A549 treated with GW870086 at 1 μM for 4 hours (cell line): ENCODE data around the gene ARSB. TPM values are rescaled to one million over a fixed set of nuclear protein-coding genes. Genes with fewer than 3 reads are reported as not detected.

Experiments used
- total RNA-seq: library from RNA; stranded (reverse); fragments of 200-300 nt; extraction: Qiagen RNA extraction; gene quantifications from 5 replicates; pipeline ENCODE4 v1.2.3, GENCODE V29; 2022; ENCODE audit warnings: low read depth

The ARSB gene
- 7.9 to 9.9 TPM (median 9.1 TPM) in 5 replicates for total RNA-seq

DNA sequence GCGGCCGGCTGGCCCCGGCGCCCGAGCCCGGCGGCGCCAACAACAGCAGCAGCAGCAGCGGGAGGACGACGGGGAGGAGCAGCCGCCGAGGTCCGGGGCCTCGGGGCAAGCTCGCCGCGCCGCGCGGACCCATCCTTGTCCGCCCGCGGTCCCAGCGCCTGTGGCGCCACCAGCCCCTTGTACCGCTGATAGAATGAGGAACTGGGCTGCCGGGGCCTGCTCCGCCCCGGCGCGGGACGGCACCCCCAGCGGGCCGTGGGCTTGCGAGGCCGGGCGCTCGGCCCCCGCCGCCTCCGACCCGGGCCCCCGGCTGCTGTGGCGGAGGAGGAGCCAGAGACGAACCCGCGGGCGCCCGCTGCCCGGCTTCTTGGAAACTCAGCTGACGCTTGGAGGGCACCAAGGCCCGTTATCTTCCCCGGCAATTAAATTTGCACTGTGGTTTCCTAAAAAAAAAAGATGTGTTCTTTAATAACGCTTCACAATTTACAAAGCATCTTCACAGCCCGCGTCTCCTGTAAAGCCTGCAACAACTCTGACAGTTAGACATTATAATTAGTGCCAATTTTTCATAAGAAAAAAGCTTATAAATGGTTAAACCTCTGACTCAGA lies at the start of gene ARSB:
Gene ARSB, minus strand, starts transcription at position 195 of the 609 bp plus-strand sequence. Its CDS starts 62 bp downstream, at position 133.

Other genes with a start within 250 kb of the ARSB start
- gene DMGDH, start 84.4 kb upstream of the ARSB start, total RNA-seq = 0.58 TPM in 1 of 5 replicates, not detected in the others
- not detected in 5 replicates for gene BHMT2, start 84.5 kb upstream of the ARSB start, total RNA-seq
- gene BHMT, start 126.5 kb upstream of the ARSB start, total RNA-seq = 0.13 TPM in 1 of 5 replicates, not detected in the others